ENCODE data around the gene ECE2.
"Not testable (repeated sequence)": the region's sequence is repeated elsewhere in the genome, so short reads cannot be mapped to it uniquely, and the experiment has no call there.

ECE2 gene

DNA sequence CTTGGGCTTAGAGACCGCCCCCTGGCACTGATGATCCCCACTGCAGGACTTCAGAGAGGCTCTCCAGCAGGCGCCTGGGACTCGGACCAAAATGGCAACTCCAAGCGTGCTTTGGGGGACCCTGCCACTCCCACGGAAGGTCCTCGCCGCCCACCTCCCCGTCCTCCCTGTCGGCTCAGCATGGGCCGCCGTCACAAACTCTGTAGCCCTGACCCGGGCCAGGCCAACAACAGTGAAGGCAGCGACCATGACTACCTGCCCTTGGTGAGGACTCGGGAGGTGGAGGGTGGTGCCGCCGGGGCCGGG lies 34.7 kb upstream of the ECE2 start:
- no peak for DNase-seq

DNA sequence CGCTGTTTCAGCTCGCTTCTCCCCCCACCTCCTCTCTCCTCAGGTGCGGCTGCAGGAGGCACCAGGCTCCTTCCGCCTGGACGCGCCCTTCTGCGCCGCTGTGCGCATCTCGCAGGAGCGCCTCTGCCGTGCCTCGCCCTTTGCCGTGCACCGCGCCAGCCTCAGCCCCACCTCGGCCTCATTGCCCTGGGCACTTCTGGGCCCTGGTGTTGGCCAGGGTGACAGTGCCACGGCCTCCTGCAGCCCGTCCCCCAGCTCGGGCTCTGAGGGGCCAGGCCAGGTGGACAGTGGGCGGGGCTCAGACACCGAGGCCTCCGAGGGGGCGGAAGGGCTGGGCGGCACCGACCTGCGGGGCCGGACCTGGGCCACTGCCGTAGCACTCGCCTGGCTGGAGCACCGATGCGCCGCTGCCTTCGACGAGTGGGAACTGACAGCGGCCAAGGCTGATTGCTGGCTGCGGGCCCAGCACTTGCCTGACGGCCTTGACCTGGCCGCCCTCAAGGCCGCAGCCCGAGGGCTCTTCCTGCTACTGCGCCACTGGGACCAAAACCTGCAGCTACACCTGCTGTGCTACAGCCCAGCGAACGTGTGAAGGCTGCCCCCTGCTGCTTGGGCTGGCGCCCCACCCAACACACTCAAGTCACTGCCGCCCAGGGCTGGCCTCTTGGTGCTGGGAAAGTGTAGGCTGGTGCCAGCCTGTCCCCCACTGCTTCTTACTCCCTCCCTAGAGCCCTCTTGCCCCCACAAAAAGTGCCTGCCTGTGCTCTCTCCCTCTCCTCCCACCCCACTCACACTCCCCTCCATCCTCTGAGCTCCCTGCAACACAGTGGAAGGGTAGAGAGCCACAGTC lies 34.1 kb upstream of the ECE2 start:
- no peak for DNase-seq

DNA sequence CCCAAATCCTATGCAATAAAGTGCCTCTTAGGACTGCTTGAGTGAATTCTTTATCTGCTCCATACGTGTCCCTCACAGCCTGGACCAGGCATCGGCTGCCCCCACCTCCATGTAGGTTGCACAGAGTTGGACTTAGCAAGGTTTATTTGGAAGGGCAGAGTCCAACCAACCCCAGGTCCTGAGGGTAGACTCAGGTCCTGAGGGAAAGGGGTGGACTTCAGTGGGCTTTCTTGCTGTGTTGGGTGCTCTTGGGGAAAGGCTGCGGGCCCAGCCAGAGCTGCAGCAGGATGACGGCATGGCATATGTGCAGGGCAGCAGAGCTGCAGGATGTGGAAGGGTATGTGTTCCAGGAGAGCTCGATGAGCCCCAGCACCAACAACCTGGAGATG lies 33.5 kb upstream of the ECE2 start:
- no peak for DNase-seq

DNA sequence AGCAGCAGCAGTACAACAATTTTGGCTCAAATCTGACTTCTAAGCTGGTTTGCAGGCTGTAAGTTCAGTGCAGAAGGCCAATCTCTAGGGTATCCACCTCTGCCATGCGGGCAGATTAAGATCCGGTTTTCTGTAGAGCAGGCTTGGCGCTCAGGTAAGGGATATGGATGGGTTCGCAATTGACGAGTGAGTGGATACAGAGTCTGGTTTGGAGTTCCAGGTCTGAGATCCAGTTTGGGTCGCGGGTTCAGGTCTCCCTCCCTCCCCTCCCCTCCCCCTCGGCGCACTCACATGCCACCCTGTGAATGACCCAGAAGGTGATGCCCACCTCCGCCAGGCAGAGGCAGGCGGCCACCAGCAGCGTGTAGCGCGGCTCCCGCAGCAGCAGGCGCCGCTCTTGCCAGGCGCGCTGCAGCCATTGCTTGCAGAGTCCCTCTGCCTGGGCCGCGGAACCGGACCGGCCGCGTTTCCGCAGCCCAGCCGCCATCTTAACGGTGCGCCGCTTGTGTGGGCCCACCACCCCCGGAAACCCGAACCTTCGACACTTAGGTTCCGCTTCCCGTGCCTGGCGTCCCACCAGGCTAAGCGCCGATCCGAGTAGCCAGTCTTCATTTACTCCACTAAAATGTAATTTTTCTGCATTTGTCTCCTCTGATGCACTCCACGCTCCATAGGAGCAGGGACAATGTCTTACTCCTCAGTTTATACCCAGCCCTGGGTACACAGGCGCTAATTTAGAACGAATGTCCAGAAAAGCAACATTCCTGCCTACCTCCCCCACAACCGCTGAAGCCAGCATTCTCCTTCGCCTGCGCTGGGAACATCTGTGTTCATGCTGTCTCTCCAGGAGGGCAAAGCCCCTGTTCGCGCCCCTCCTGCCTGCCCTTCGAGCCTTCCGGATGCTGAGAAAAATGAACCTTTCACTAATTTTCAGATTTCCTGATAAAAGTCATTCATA lies 27.1 kb upstream of the ECE2 start, which contains the start of gene ALG3:
TSS of gene ALG3 (minus strand) at position 509 of the 958 bp plus-strand sequence. CDS start at position 487, 22 bp downstream.
- peak; percentile 69 for DNase-seq

DNA sequence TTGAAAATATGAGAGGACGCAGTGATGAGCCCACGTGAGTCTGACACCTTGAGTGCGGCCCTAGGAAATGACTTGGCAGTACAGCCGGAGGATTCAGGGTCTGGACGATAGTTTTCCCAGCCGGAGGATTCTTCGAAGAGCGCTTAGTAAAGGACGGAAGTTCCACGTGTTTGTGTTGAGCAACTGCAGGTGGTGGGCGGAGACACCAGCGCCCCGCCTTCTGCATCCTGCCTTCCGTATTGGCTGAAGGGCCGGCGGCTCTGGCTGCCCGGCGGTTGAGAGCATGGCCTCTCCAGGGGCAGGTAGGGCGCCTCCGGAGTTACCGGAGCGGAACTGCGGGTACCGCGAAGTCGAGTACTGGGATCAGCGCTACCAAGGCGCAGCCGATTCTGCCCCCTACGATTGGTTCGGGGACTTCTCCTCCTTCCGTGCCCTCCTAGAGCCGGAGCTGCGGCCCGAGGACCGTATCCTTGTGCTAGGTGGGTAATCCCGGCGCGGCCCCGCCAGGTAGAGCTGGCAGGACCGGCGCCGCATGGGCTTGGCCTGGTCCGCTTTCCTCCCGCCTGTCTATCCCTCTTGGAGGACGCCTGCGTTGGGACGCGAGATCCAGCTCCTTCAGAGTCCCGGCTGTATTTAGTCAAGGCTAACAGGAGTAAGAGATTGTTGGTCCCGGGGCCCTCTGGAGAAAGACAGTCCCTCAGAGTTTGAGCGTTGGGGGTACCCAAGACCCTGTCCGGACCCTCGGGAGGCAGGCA lies 26.2 kb upstream of the ECE2 start, which contains the start of gene EEF1AKMT4:
TSS of gene EEF1AKMT4 (plus strand) at position 261 of the 755 bp plus-strand sequence. CDS start at position 284, 23 bp downstream.
- DNase-seq, result peak; percentile 98

DNA sequence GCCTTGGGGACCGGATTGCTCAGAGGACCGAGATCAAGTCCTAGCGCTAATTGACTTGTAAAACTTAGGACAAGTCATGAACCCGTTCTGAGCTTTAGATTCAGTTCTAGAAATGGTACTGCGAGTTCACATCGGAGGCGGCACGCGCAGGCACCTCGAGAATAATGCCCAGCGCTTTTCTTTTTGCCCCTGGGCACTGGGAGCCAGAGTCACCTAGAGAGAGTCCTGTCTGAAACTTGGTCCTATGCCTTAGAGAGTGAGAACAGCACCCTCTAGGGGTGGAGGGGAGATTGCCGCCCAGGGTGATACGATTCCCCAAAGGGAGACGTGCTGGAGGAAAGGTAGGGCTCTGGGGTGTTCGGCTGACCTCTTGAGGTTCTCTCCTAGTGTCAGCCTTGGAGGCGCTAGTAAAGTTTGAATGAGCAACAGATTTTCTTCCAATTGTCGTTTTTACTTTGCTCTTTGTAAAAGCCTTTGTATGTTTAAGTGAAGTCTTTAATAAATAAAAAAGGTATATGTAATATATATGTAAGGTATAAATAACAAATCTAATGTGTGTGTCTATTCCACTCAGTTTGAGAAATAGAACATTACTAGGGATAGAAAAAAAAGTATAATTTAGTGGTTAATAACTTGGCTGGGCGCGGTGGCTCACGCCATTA lies 25.5 kb upstream of the ECE2 start:
- DNase-seq, result peak; percentile 72

DNA sequence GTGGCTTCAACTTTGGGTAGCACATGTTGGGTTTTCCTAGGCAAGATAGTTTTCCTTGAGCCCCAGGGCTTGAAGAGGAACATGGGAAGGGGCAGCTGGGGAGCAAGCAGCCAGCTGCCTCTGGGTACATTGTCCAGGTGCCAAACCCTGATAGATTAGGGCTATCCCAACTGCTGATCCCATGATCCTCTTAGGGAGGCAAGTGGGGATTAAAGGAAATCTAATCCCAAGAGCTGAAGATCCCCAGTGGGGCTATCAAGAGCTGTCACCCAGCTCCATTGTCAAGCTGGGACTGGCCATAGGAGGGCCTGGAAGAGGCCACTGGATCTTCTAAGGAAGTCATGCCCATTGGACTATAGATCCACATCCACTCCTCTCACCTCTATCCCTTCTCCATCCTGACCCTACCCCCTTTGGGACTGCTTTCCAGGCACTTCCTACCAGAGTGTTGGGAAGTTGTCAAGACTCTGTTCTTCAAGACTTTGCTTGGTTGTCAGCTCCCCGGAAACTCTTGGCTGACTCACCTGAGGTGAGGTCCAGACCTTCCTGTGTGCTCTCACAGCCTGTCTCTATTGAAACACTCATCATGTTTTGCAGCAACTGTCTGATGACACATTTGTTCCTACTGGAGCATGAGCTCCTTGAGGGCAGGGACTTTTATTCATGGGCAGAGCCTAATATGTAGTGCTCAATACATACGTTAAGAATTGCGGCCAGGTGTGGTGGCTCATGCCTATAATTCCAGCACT lies 20.4 kb upstream of the ECE2 start:
- no peak for DNase-seq

DNA sequence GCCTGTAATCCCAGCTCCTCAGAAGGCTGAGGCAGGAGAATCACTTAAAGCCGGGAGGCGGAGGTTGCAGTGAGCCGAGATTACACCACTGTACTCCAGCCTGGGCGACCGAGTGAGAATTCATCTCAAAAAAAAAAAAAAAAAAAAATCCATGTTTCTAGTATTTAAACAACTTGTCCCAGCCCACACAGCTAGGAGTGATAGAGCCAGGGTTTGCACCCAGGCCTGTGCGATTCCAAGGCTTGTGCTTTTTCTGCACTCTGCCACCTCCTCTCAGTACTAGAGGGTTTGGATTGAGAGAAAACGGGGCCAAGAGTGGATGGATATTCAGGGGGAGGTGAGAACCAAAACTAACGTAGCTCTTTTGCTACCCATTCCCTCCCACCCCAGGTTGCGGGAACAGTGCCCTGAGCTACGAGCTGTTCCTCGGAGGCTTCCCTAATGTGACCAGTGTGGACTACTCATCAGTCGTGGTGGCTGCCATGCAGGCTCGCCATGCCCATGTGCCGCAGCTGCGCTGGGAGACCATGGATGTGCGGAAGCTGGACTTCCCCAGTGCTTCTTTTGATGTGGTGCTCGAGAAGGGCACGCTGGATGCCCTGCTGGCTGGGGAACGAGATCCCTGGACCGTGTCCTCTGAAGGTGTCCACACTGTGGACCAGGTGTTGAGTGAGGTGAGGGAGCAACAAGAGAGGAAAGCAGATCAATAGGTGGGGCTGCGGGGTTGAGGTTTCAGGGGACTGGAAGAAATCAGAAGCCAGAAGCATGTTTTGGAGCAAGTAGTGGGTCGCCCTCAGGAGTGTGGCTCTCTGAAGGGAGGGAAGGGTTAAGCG lies 18.5 kb upstream of the ECE2 start:
- DNase-seq, result no peak

DNA sequence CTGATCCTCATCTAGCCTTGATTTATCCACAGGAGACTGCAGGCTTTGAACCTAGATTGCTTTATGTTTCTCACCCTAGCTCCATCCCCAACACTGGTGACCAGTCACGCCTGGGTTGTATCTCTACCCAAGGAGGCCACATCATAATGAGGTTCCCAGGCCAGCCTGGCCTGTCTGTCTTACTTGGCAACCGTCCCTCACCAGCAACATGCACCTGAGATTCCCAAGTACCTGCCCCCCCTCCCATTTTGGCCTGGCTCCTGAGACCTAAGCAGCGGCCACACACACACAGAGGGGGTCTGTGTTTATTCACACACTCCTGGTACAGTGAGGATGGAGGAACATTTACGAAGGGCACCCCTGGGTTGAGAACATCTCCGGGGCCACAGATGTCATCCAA lies 16.9 kb upstream of the ECE2 start:
- no peak for DNase-seq

DNA sequence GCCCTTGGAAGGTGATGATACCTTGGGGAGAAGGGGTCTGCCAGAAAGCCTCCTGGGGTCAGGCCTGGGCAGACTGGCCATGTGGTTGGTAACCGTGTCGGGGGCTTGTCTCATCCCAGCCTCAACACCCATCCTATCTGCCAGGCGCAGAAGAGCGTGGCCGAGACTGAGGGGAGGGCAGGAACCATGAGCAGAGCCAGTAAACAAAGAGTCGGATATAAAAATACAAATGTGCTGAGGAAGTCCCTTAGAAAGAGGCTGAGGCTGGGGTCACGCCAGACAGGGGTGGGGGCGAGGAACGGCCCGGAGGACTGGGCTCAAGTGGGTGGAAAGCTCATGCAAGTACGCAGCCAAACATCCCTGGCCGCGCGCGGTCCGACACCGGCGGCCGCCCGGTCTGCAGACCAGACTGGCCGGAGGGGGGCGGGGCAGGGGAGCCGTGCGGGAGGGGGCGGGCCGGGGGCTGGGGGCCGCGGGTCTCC lies 16.4 kb upstream of the ECE2 start:
- no peak for DNase-seq

DNA sequence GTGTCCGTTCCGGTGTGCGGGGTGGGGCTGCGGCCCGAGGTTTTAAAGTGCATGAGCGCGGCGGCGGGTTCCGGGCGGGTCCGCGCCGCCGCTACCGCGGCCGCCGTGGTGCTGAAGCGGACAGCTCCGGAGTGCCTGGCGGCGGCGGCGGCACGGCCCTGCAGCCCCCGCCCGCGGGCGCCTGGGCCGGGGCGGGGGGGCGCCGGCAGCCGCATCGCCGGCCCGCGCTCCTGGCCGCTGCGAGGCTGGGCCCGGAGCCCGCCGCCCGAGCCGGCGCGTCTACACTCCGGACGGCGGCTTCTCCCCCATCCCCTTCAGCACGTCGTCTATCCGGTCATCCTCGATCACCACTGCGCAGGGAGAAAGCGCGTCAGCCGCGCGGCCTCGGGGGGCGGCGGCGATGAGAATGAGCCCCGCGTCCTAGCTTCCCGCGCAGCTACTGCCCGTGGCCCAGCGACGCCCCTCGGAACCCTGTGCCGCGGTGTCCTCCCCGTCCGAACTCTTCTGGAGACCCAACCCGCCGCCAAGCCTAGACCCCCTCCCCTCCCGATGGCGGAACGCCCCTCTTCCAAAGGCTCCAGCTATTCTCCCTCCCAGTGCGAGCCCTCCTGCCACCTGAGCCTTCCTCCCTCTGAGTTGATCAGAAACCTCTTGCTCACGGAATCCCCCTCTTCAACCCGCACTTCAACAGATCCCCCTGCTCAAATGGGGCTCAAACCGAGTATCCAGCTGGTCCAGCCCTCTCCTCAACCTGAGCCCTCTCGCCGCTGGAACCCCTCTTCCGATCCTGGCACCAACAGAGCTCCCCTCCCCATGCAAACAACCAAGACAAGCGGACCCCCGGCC lies 15.7 kb upstream of the ECE2 start:
- no peak for DNase-seq

DNA sequence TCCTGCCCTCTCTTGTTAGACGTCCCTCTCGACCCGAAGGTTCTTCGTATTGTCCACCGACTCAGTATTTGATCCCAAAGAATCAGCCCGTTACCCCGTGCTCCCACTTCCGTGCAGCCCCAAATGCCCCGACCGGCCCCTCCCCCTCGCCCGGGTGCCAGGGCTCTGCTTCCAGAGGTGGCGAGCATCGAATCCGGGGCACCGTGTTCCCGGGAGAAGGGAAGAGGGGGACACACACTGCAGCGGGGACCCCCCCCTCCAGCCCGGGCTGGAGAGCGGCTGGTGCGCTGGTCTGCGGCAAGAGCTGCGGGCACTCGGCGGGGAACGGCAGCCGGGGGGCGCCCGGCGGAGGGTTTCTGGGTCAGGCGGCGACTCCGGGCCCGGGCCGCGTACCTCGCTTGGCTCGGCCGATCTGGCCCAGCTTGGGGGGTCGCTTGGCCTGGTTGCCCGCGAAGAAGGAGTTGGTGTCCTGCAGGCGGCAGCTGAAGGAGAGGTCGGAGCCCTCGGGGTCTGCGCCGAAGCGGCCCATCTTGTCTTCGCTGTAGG lies 15.0 kb upstream of the ECE2 start:
- no peak for DNase-seq

DNA sequence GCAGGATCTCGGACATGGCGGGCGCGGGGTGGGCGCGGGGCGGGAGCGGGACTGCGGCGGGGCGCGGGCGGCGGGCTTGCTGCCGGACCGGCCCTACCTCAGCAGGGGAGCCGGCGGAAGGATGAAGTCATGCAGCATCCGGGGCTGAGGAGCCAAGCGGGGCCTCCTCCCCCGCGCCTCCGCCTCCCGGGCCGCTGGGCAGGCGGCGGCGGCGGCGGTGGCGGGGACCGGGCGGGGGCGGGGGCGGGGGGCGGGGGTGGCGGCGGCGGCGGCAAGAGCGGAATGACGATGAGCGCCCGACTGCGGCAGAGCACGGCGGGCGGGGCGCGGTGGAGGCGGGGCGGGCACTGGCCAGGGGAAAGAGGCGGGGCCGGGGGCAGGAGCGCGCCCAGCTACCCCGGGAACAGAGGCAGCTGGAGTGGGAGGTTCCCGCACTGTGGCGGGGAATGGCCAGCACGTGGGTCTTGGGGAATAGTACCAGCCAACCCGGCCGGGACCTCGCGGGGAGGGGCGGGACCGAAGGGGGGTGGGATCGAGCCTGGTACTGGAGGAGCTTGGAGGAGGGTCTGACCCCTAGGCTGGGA lies 14.5 kb upstream of the ECE2 start, which contains the start of gene CAMK2N2:
TSS of gene CAMK2N2 (minus strand) at position 284 of the 584 bp plus-strand sequence. CDS start at position 16, 268 bp downstream.
- peak; percentile 92 for DNase-seq

DNA sequence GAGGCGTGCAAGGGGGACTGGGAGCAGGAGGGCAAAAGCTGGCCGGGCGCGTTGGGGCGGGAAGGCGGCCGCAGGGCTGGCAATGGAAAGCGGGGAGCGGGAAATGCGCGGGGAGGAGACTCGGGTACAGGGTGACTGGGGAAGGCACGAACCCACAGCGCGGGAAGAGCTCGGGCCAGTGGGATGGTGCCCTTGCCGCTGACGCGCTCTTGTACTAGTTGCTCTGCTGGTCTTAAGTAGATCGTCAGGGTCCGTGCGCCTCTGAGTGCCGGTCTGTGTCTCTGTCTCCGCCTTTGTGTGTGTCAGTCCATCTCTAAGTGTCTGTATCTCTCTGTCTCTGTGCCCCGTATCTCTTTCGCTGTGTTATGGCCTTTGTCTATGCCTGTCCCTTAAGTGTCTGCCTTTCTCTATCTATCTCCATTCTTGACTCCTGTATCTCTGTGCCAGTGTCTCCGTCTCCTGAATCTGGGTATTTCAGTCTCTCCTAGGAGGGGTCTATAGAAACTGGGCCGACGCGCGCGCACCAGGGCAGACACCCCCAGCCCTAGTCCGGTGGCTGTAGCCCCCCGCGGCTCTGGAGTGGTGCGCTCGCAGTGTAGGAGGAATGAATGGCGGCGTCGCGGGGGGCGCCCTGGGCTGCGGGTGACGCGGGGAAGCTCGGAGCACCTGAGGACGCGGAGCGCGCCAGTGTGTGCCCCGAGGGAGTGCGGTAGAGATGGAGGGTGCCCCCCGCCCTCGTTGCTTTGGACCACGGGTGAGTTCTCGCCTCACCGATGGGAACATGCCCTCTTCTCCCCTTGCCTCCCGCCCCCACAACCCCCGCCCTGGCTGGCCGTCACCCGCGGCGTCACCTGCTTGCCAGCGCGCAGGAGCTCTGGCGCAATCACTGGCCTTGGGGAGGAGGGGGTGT lies 13.7 kb upstream of the ECE2 start:
- no peak for DNase-seq

DNA sequence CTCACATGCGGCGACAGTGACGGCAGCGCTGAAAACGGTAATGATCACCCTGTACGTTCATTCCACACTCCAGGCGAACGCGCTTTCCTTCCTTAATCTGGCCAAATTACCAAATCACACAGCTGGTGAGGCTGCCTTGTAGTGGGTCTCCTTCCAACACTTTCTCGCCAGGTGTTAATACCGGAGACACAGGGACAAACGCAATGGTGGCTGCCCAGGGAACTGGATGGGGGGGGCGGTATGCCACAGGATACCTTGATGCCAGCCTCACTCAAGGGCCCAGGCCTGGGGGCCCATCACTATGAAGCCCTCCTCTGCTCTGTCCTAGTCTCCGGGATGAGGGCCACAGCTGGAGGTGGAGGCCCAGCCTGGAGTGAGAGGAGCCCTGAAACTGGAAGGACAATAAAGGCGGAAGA lies 13.1 kb upstream of the ECE2 start:
- DNase-seq, result no peak

DNA sequence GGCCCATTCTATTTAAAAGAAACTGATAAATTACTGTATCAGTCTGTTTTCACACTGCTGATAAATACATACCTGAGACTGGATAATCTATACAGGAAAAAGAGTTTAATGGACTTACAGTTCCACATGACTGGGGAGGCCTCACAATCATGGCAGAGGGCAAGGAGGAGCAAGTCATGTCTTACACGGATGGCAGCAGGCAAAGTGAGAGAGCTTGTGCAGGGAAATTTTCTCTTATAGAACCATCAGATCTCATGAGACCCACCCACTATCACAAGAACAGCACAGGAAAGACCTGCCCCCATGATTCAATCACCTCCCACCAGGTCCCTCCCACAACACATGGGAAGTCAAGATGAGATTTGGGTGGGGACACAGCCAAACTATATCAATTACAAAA lies 8.6 kb upstream of the ECE2 start:
- not testable (repeated sequence) for DNase-seq

DNA sequence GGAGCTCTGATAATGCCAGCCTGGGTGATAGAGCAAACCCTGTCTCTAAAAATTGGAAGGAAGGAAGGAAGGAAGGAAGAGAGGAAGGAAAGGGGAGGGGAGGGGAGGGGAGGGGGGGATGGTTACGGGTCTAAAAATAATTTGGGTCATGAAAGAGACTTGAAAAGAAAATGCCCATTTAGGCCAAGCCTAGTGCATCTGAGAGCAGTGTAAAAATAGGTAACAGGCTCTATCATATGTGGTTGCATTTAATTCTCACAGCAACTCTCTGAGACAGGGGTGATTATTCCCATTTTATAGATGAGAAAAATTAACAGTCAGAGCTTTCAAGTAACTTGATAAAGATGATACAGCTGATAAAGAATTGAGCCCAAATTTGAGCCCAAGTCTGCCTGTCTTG lies 3.6 kb upstream of the ECE2 start:
- DNase-seq, result no peak

DNA sequence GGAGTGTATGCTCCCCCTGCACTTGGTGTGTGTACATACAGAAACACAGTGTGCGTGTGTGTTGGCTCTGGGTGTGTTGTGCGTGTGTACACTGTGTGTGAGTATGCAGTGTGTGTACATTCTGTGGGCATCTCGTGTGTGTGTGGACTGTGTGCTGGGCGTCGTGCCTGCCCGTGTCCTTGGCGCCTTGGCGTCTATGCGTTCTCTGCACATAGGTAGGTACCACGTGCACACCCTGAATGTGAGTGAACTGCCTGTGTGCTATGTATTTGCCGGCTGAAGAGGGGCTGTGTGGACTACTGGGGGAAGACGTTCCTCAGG lies 481 bp upstream of the ECE2 start:
- DNase-seq, result no peak
